Esophagus squamous epithelium (tissue), 4 donors: ENCODE measurements around the gene TMTC2.

Experiments
- CTCF ChIP-seq, 6 experiments: fragments of 450-650 bp in 4 of 6; fragments of 200-600 bp in 2 of 6; sonication (generic) in 2 of 6; IDR thresholded peaks; one replicate each; pipeline ENCODE4 v1.5.1; 2016 to 2019; ENCODE audit warnings: antibody characterized with exemption in 6 of 6, mild to moderate bottlenecking in 4 of 6, moderate library complexity in 4 of 6
- POLR2A ChIP-seq, 4 donors: fragments of 450-650 bp; IDR thresholded peaks; one replicate each; pipeline ENCODE4 v1.6.1; 2017; ENCODE audit warnings: antibody characterized with exemption in 4 of 4, mild to moderate bottlenecking in 4 of 4, moderate library complexity in 3 of 4

GRCh38 chr12:82721726-82722125 lies 35.0 kb downstream of the TMTC2 start:
- TF ChIP-seq POLR2A (IDR thresholded peaks at IDR 0.05) (no peak), CTCF (IDR thresholded peaks at IDR 0.05) (no peak)
